Upper lobe of left lung (tissue), 6 donors: ENCODE measurements around the gene PDCD7. TPM values are rescaled to one million over a fixed set of nuclear protein-coding genes. Genes with fewer than 3 reads are reported as not detected.
"Not testable (repeated sequence)": the region's sequence is repeated elsewhere in the genome, so short reads cannot be mapped to it uniquely, and the experiment has no call there.

ENCODE experiments used
- ATAC-seq, 2 donors: fragments of 200-7000 bp; cut with Tn5 transposase; one replicate each; pipeline ENCODE4 v1.9.1; 2022; ENCODE audit warnings: mild to moderate bottlenecking in 2 of 2, moderate library complexity in 2 of 2; ENCODE audit not compliant: low FRiP score in 2 of 2
- DNase-seq, 2 donors: peaks; one replicate each; pipeline ENCODE4 v3.0.0-alpha.2; 2019 to 2020
- H3K27ac ChIP-seq, 4 donors: fragments of 200-600 bp; sonication (generic); one replicate each; pipeline ENCODE4 v1.5.1; 2016 to 2019
- H3K27me3 ChIP-seq, 4 donors: fragments of 200-600 bp; sonication (generic); one replicate each; pipeline ENCODE4 v1.5.1; 2017 to 2019
- H3K36me3 ChIP-seq, 4 donors: fragments of 200-600 bp; sonication (generic); one replicate each; pipeline ENCODE4 v1.5.1; 2016 to 2019
- H3K4me1 ChIP-seq, 4 donors: fragments of 200-600 bp; sonication (generic); one replicate each; pipeline ENCODE4 v1.5.1; 2018 to 2019
- H3K4me3 ChIP-seq, 4 donors: fragments of 200-600 bp; sonication (generic); one replicate each; pipeline ENCODE4 v1.5.1; 2017 to 2019; ENCODE audit warnings: mild to moderate bottlenecking in 2 of 4, moderate library complexity in 1 of 4
- H3K9me3 ChIP-seq, 4 donors: fragments of 200-600 bp; sonication (generic); one replicate each; pipeline ENCODE4 v1.5.1; 2018 to 2019
- CTCF ChIP-seq, 6 experiments: fragments of 450-650 bp in 4 of 6; fragments of 200-600 bp in 2 of 6; sonication (generic) in 2 of 6; IDR thresholded peaks; one replicate each; pipeline ENCODE4 v1.5.1; 2016 to 2019; ENCODE audit warnings: antibody characterized with exemption in 6 of 6
- EP300 ChIP-seq, 4 donors: sonication (generic); formaldehyde crosslinking; IDR thresholded peaks; one replicate each; pipeline ENCODE4 v1.5.1; 2017; ENCODE audit warnings: antibody characterized with exemption in 4 of 4, control low read depth in 2 of 4
- POLR2A ChIP-seq, 4 donors: fragments of 450-650 bp; IDR thresholded peaks; one replicate each; pipeline ENCODE4 v1.5.1; 2016 to 2017; ENCODE audit warnings: antibody characterized with exemption in 4 of 4, mild to moderate bottlenecking in 2 of 4
- POLR2AphosphoS5 ChIP-seq, 2 donors: sonication (generic); formaldehyde crosslinking; IDR thresholded peaks; one replicate each; pipeline ENCODE4 v1.5.1; 2017; ENCODE audit warnings: antibody characterized with exemption in 2 of 2
- WGBS, 2 donors: methylation state at CpG; one replicate each; pipeline ENCODE4 v1.1.5; 2017 to 2018; 5-methylcytosine and 5-hydroxymethylcytosine counted together
- total RNA-seq, 6 donors: library from RNA; depleted of rRNA in 4 of 6; stranded (reverse); fragments of >200 nt in 4 of 6; gene quantifications; one replicate each; pipeline versions ENCODE4 v1.1.0 to v1.2.1, GENCODE V29; 2016 to 2021
- donor health status: DM: no; HTN: no; CAD: no; lungs with moderate emphysema.
- donor health status: DM: no; HTN: yes; CAD: no; lungs with severe emphysema.

The PDCD7 gene
- total RNA-seq, 6 donors from 2014 or later = 14.9 to 38.8 (median 20.0) TPM

GRCh38 chr15:65101891-65102708 lies 31.5 kb downstream of the PDCD7 start:
- DNase-seq (peak in 1 of 2 donors; percentile 84), ATAC-seq (no peak)
- H3K4me1 ChIP-seq = peaks cover 0 to 8% (median 4%) of the 10 kb centered on the region in 4 donors
- peaks cover 9 to 63% (median 38%) of the 10 kb centered on the region in 4 donors for H3K36me3 ChIP-seq
- TF ChIP-seq POLR2AphosphoS5 (IDR thresholded peaks at IDR 0.05) = no peak
- peak in 2 of 6 experiments; percentile 1 to 18 for TF ChIP-seq CTCF (IDR thresholded peaks at IDR 0.05)
- no peak overlapping the region for H3K27ac ChIP-seq
- H3K9me3 ChIP-seq = no peaks in the 10 kb centered on the region
- 80 to 83% methylated on average over 43 to 54 of the region's 75 CpGs for WGBS, 2 donors
- H3K27me3 ChIP-seq = no peaks in the 10 kb centered on the region
- H3K4me3 ChIP-seq = no peak overlapping the region

- Histone ChIP-seq H3K9me3 (no peaks in the 10 kb centered on the region), H3K4me3 (no peak overlapping the region), H3K36me3 (peaks cover 9 to 68% (median 41%) of the 10 kb centered on the region in 4 donors), H3K27ac (no peak overlapping the region), H3K27me3 (no peaks in the 10 kb centered on the region), H3K4me1 (peaks cover 0 to 8% (median 4%) of the 10 kb centered on the region in 4 donors)
- 33 to 34% methylated on average over 5 to 9 of the region's 9 CpGs for WGBS, 2 donors
- no peak for TF ChIP-seq POLR2AphosphoS5 (IDR thresholded peaks at IDR 0.05)
- no peak for TF ChIP-seq EP300 (IDR thresholded peaks at IDR 0.05)
- no peak for TF ChIP-seq POLR2A (IDR thresholded peaks at IDR 0.05)
- peak; percentile 41 to 77 (median 66) for TF ChIP-seq CTCF (IDR thresholded peaks at IDR 0.05)
- DNase-seq = peak in 1 of 2 donors; percentile 71
- ATAC-seq = peak; percentile 71 to 76
Observed at GRCh38 chr15:65101411-65101890, 32.2 kb downstream of the PDCD7 start.

GRCh38 chr15:65100442-65100841 lies 33.2 kb downstream of the PDCD7 start:
- peaks cover 0 to 8% (median 4%) of the 10 kb centered on the region in 4 donors for H3K4me1 ChIP-seq
- H3K27ac ChIP-seq = no peak overlapping the region
- ATAC-seq = no peak
- DNase-seq = no peak
- TF ChIP-seq POLR2A (IDR thresholded peaks at IDR 0.05) (no peak), POLR2AphosphoS5 (IDR thresholded peaks at IDR 0.05) (no peak), CTCF (IDR thresholded peaks at IDR 0.05) (no peak), EP300 (IDR thresholded peaks at IDR 0.05) (no peak)
- H3K4me3 ChIP-seq = no peak overlapping the region
- no peaks in the 10 kb centered on the region for H3K9me3 ChIP-seq
- no peaks in the 10 kb centered on the region for H3K27me3 ChIP-seq
- 69 to 74% methylated on average over 4 to 6 of the region's 7 CpGs for WGBS, 2 donors
- H3K36me3 ChIP-seq = peaks cover 9 to 58% (median 35%) of the 10 kb centered on the region in 4 donors

- not testable (repeated sequence) for H3K4me1 ChIP-seq, H3K4me3 ChIP-seq, ATAC-seq, DNase-seq, H3K27me3 ChIP-seq, H3K27ac ChIP-seq, H3K9me3 ChIP-seq
- H3K36me3 ChIP-seq = peaks cover 9 to 52% (median 32%) of the 10 kb centered on the region in 4 donors
- WGBS, 2 donors = 96 to 97% methylated on average over 10 of the region's 10 CpGs
Observed at GRCh38 chr15:65099801-65100200, 33.8 kb downstream of the PDCD7 start.

GRCh38 chr15:65099336-65099735 lies 34.3 kb downstream of the PDCD7 start:
- H3K4me1 ChIP-seq = peaks cover 0 to 8% (median 5%) of the 10 kb centered on the region in 4 donors
- TF ChIP-seq EP300 (IDR thresholded peaks at IDR 0.05) (no peak), CTCF (IDR thresholded peaks at IDR 0.05) (no peak), POLR2AphosphoS5 (IDR thresholded peaks at IDR 0.05) (no peak), POLR2A (IDR thresholded peaks at IDR 0.05) (no peak)
- 93% methylated on average over 5 of the region's 5 CpGs; no CpG with 5 or more reads in 1 of the 2 donors for WGBS, 2 donors
- peaks cover 9 to 49% (median 32%) of the 10 kb centered on the region in 4 donors for H3K36me3 ChIP-seq
- H3K4me3 ChIP-seq = no peak overlapping the region
- no peak for ATAC-seq
- DNase-seq = no peak
- no peak overlapping the region for H3K27ac ChIP-seq
- H3K9me3 ChIP-seq = no peaks in the 10 kb centered on the region
- no peaks in the 10 kb centered on the region for H3K27me3 ChIP-seq
